Left renal pelvis (tissue), 4 donors: Measurements from ENCODE around the gene PUM2. TPM values are rescaled to one million over a fixed set of nuclear protein-coding genes. Genes with fewer than 3 reads are reported as not detected.

ENCODE experiments used
- DNase-seq, 4 donors: peaks; one replicate each; pipeline ENCODE4 v3.0.0-alpha.2; 2013; ENCODE audit warnings: low read depth in 4 of 4, low spot score in 3 of 4
- polyA plus RNA-seq, 4 donors: library from polyadenylated mRNA; unstranded; fragments of 120-200 nt; gene quantifications; one replicate each; pipeline ENCODE4 v1.2.1, GENCODE V29; 2013; ENCODE audit not compliant: insufficient read length in 4 of 4

The PUM2 gene
- polyA plus RNA-seq, 4 donors: 79.2 to 126 (median 111) TPM

GRCh38 chr2:20207051-20207450, 143.6 kb downstream of the PUM2 start:
- no peak for DNase-seq

GRCh38 chr2:20205915-20206524, 144.6 kb downstream of the PUM2 start:
- no peak for DNase-seq

- no peak for DNase-seq
Measured at GRCh38 chr2:20205069-20205468, 145.6 kb downstream of the PUM2 start.

GRCh38 chr2:20203521-20204225, 147.0 kb downstream of the PUM2 start:
- DNase-seq: no peak

- no peak for DNase-seq
Measured at GRCh38 chr2:20203072-20203471, 147.6 kb downstream of the PUM2 start.

GRCh38 chr2:20201671-20202070, 149.0 kb downstream of the PUM2 start:
- no peak for DNase-seq

GRCh38 chr2:20200697-20201555, 149.7 kb downstream of the PUM2 start:
- no peak for DNase-seq

GRCh38 chr2:20199633-20200270, 150.9 kb downstream of the PUM2 start:
- DNase-seq: no peak

GRCh38 chr2:20198796-20199632, 151.6 kb downstream of the PUM2 start:
- no peak for DNase-seq

Other genes starting within 250 kb of the PUM2 start
- 10 to 100 TPM; 20.7 to 31.5 (median 27.3) TPM for gene SDC1, start 125.7 kb downstream of the PUM2 start, polyA plus RNA-seq
- 100 to 1,000 TPM in 1 of 4 donors, 10 to 100 TPM in 3; 76.9 to 394 (median 82.7) TPM for gene RHOB, start 96.2 kb upstream of the PUM2 start, polyA plus RNA-seq